Mesothelial cell of epicardium (in vitro differentiated cells): ENCODE results near the gene PDGFD. TPM values are rescaled to one million over a fixed set of nuclear protein-coding genes. Genes with fewer than 3 reads are reported as not detected.
"Not testable (repeated sequence)": the region's sequence is repeated elsewhere in the genome, so short reads cannot be mapped to it uniquely, and the experiment has no call there.

Source experiments
- DNase-seq, 2 experiments: peaks; one replicate each; pipeline ENCODE4 v3.0.0; 2021; ENCODE audit warnings: low spot score in 2 of 2; ENCODE audit not compliant: unreplicated experiment in 2 of 2
- H3K27ac Mint-ChIP-seq: 2 replicates; pipeline ENCODE4 v1.8.0; 2021; ENCODE audit warnings: mixed read lengths
- H3K27me3 Mint-ChIP-seq: 2 replicates; pipeline ENCODE4 v1.8.0; 2021; ENCODE audit warnings: low read depth, mixed read lengths
- H3K36me3 Mint-ChIP-seq: 2 replicates; pipeline ENCODE4 v1.8.0; 2021; ENCODE audit warnings: mixed read lengths
- H3K4me1 Mint-ChIP-seq: 2 replicates; pipeline ENCODE4 v1.8.0; 2021; ENCODE audit warnings: mixed read lengths
- H3K4me3 Mint-ChIP-seq: 2 replicates; pipeline ENCODE4 v1.8.0; 2021; ENCODE audit warnings: mild to moderate bottlenecking, moderate library complexity, mixed read lengths
- H3K9me3 Mint-ChIP-seq: 2 replicates; pipeline ENCODE4 v1.8.0; 2021; ENCODE audit warnings: mixed read lengths
- total RNA-seq: library from RNA; stranded (reverse); gene quantifications from 3 replicates; pipeline ENCODE4 v1.2.1, GENCODE V29; 2021
- TF ChIP-seq, protein P1 (sequence below): fragments of 200-600 bp; sonication (generic); IDR thresholded peaks from one replicate; pipeline ENCODE4 v1.5.0; 2021; ENCODE audit warnings: antibody characterized with exemption; ENCODE audit not compliant: unreplicated experiment

Gene PDGFD
- total RNA-seq, 1 donor from 2014 or later, result 29.1 TPM

GRCh38 chr11:104051778-104052177, 112.2 kb downstream of the PDGFD start:
- Mint-ChIP-seq H3K9me3 (no peaks in the 10 kb centered on the region), H3K4me3 (no peak overlapping the region)

GRCh38 chr11:104049116-104049515, 114.8 kb downstream of the PDGFD start:
- no peak overlapping the region for H3K4me3 Mint-ChIP-seq
- TF ChIP-seq, protein P1, sequence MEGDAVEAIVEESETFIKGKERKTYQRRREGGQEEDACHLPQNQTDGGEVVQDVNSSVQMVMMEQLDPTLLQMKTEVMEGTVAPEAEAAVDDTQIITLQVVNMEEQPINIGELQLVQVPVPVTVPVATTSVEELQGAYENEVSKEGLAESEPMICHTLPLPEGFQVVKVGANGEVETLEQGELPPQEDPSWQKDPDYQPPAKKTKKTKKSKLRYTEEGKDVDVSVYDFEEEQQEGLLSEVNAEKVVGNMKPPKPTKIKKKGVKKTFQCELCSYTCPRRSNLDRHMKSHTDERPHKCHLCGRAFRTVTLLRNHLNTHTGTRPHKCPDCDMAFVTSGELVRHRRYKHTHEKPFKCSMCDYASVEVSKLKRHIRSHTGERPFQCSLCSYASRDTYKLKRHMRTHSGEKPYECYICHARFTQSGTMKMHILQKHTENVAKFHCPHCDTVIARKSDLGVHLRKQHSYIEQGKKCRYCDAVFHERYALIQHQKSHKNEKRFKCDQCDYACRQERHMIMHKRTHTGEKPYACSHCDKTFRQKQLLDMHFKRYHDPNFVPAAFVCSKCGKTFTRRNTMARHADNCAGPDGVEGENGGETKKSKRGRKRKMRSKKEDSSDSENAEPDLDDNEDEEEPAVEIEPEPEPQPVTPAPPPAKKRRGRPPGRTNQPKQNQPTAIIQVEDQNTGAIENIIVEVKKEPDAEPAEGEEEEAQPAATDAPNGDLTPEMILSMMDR, result no peak
- H3K9me3 Mint-ChIP-seq, result no peaks in the 10 kb centered on the region
- H3K27me3 Mint-ChIP-seq, result no peaks in the 10 kb centered on the region
- no peak overlapping the region for H3K27ac Mint-ChIP-seq
- peaks cover 4% of the 10 kb centered on the region for H3K4me1 Mint-ChIP-seq
- no peaks in the 10 kb centered on the region for H3K36me3 Mint-ChIP-seq
- no peak for DNase-seq

More at GRCh38 chr11:104051778-104052177, 112.2 kb downstream of the PDGFD start:
- DNase-seq, result no peak
- no peak overlapping the region for H3K27ac Mint-ChIP-seq
- TF ChIP-seq, protein P1, result no peak
- peaks cover 15% of the 10 kb centered on the region for H3K4me1 Mint-ChIP-seq
- H3K27me3 Mint-ChIP-seq, result no peaks in the 10 kb centered on the region
- H3K36me3 Mint-ChIP-seq, result no peaks in the 10 kb centered on the region

DNA sequence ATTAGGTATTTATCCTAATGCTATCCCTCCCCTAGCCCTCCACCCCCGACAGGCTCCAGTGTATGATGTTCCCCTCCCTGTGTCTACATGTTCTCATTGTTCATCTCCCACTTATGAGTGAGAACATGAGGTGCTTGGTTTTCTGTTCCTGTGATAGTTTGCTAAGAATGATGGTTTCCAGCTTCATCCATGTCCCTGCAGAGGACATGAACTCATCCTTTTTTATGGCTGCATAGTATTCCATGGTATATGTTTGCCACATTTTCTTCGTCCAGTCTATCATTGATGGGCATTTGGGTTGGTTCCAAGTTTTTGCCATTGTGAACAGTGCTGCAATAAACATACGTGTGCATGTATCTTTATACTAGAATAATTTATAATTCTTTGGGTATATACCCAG, 117.1 kb downstream of the PDGFD start:
- not testable (repeated sequence) for H3K9me3 Mint-ChIP-seq, H3K4me3 Mint-ChIP-seq, H3K27ac Mint-ChIP-seq, H3K36me3 Mint-ChIP-seq, DNase-seq, H3K4me1 Mint-ChIP-seq, H3K27me3 Mint-ChIP-seq

GRCh38 chr11:104046331-104046730, 117.6 kb downstream of the PDGFD start:
- Mint-ChIP-seq H3K9me3 (no peaks in the 10 kb centered on the region), H3K27ac (no peak overlapping the region), H3K4me1 (peaks cover 6% of the 10 kb centered on the region), H3K36me3 (no peaks in the 10 kb centered on the region), H3K4me3 (no peak overlapping the region), H3K27me3 (no peaks in the 10 kb centered on the region)
- DNase-seq, result no peak
- TF ChIP-seq, protein P1, result no peak

- Mint-ChIP-seq H3K27me3 (no peaks in the 10 kb centered on the region), H3K4me3 (no peak overlapping the region), H3K36me3 (no peaks in the 10 kb centered on the region), H3K9me3 (no peaks in the 10 kb centered on the region), H3K4me1 (peaks cover 6% of the 10 kb centered on the region), H3K27ac (no peak overlapping the region)
- TF ChIP-seq, protein P1, result no peak
- no peak for DNase-seq
Observed at GRCh38 chr11:104043678-104044239, 120.2 kb downstream of the PDGFD start.

GRCh38 chr11:104043142-104043541, 120.8 kb downstream of the PDGFD start:
- H3K9me3 Mint-ChIP-seq, result no peaks in the 10 kb centered on the region
- no peaks in the 10 kb centered on the region for H3K27me3 Mint-ChIP-seq
- peaks cover 6% of the 10 kb centered on the region for H3K4me1 Mint-ChIP-seq
- no peak for DNase-seq
- H3K36me3 Mint-ChIP-seq, result no peaks in the 10 kb centered on the region
- H3K27ac Mint-ChIP-seq, result no peak overlapping the region
- H3K4me3 Mint-ChIP-seq, result no peak overlapping the region
- TF ChIP-seq, protein P1, result no peak
